Measurements from ENCODE around the gene TMEM181.

TMEM181 gene

GRCh38 chr6:158561321-158561884 lies 1.5 kb downstream of the TMEM181 start:
- peaks cover 25% of the 10 kb centered on the region for H3K4me1 ChIP-seq
- H2AFZ ChIP-seq, result peak overlapping the region; percentile 82
- no peak overlapping the region for H3K4me2 ChIP-seq (ENCODE audit: low read length)
- peaks cover 46% of the 10 kb centered on the region for H3K79me2 ChIP-seq
- H3K9ac ChIP-seq, result no peak overlapping the region
- no peaks in the 10 kb centered on the region for H3K36me3 ChIP-seq (ENCODE audit: control insufficient read depth, insufficient read depth, low read length)
- no peak overlapping the region for H3K4me3 ChIP-seq (ENCODE audit: low read depth, low read length)
- H3K27ac ChIP-seq, result peak overlapping the region; percentile 65
- TF ChIP-seq CTCF (IDR thresholded peaks at IDR 0.05), result no peak
- no peaks in the 10 kb centered on the region for H3K9me3 ChIP-seq (ENCODE audit: control insufficient read depth, low read length)
- H3K27me3 ChIP-seq (ENCODE audit: control insufficient read depth, insufficient read depth, low read length), result no peaks in the 10 kb centered on the region

GRCh38 chr6:158561938-158562337 lies 2.0 kb downstream of the TMEM181 start:
- Histone ChIP-seq H3K27ac (peak overlapping the region; percentile 65), H3K4me3 (ENCODE audit: low read depth, low read length) (no peak overlapping the region), H3K79me2 (peaks cover 52% of the 10 kb centered on the region), H3K9me3 (ENCODE audit: control insufficient read depth, low read length) (no peaks in the 10 kb centered on the region), H3K9ac (no peak overlapping the region), H3K4me1 (peaks cover 25% of the 10 kb centered on the region), H2AFZ (no peak overlapping the region), H3K4me2 (ENCODE audit: low read length) (peak overlapping the region; percentile 13), H3K27me3 (ENCODE audit: control insufficient read depth, insufficient read depth, low read length) (no peaks in the 10 kb centered on the region), H3K36me3 (ENCODE audit: control insufficient read depth, insufficient read depth, low read length) (no peaks in the 10 kb centered on the region)
- no peak for TF ChIP-seq CTCF (IDR thresholded peaks at IDR 0.05)

GRCh38 chr6:158564243-158565121 lies 4.6 kb downstream of the TMEM181 start:
- H3K4me3 ChIP-seq (ENCODE audit: low read depth, low read length), result no peak overlapping the region
- no peak for TF ChIP-seq CTCF (IDR thresholded peaks at IDR 0.05)
- no peak overlapping the region for H3K9ac ChIP-seq
- no peaks in the 10 kb centered on the region for H3K27me3 ChIP-seq (ENCODE audit: control insufficient read depth, insufficient read depth, low read length)
- H3K27ac ChIP-seq, result no peak overlapping the region
- H3K4me1 ChIP-seq, result peaks cover 24% of the 10 kb centered on the region
- no peaks in the 10 kb centered on the region for H3K36me3 ChIP-seq (ENCODE audit: control insufficient read depth, insufficient read depth, low read length)
- H3K4me2 ChIP-seq (ENCODE audit: low read length), result no peak overlapping the region
- no peak overlapping the region for H2AFZ ChIP-seq
- H3K9me3 ChIP-seq (ENCODE audit: control insufficient read depth, low read length), result no peaks in the 10 kb centered on the region
- peaks cover 69% of the 10 kb centered on the region for H3K79me2 ChIP-seq

GRCh38 chr6:158565122-158565429 lies 5.2 kb downstream of the TMEM181 start:
- Histone ChIP-seq H3K4me2 (ENCODE audit: low read length) (no peak overlapping the region), H3K4me3 (ENCODE audit: low read depth, low read length) (no peak overlapping the region), H3K79me2 (peaks cover 73% of the 10 kb centered on the region), H3K4me1 (peaks cover 22% of the 10 kb centered on the region), H2AFZ (no peak overlapping the region), H3K27ac (no peak overlapping the region), H3K9ac (no peak overlapping the region), H3K36me3 (ENCODE audit: control insufficient read depth, insufficient read depth, low read length) (no peaks in the 10 kb centered on the region), H3K9me3 (ENCODE audit: control insufficient read depth, low read length) (no peaks in the 10 kb centered on the region), H3K27me3 (ENCODE audit: control insufficient read depth, insufficient read depth, low read length) (no peaks in the 10 kb centered on the region)
- TF ChIP-seq CTCF (IDR thresholded peaks at IDR 0.05), result no peak

All from parathyroid adenoma (tissue), 2 donors.